ENCODE data around the gene MT1HL1.

MT1HL1 gene

DNA sequence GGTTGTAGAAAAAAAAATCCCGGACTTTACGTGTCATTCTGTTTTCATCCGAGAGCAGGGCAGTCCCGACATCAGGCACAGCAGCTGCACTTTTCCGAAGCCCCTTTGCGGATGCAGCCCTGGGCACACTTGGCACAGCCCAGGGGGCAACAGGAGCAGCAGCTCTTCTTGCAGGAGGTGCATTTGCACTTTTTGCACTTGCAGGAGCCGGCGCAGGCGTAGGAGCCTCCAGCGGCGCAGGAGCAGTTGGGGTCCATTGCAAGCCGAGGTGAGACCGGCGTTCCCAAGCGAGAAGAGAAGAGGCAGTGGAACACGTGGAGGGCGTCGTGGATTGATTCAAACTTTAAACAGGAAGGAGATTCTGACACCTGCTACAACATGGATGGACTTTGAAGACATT lies at the start of gene MT1HL1:
MT1HL1 (minus strand) TSS at position 326 of the 400 bp plus-strand sequence; CDS start at position 257, 69 bp downstream.
- DNase-seq: no peak

DNA sequence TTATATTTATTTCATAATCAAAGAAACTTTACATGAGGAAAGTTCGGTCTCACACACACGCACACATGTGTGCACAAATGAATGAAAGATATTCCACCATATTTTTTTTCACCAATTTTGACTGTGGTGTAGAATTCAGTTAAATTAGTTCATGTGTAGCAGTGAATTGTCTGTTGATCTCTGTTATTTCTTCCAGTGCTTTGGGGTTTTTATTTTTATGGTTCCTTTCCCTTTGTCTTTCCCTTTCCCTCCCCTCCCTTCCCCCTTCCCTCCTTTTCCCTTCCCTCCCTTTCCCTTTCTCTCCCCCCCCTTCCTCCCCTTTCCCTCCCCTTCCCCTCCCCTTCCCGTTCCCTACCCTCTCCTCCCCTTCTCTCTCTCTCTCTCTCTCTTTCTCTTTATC lies 46.7 kb upstream of the MT1HL1 start:
- no peak for DNase-seq

DNA sequence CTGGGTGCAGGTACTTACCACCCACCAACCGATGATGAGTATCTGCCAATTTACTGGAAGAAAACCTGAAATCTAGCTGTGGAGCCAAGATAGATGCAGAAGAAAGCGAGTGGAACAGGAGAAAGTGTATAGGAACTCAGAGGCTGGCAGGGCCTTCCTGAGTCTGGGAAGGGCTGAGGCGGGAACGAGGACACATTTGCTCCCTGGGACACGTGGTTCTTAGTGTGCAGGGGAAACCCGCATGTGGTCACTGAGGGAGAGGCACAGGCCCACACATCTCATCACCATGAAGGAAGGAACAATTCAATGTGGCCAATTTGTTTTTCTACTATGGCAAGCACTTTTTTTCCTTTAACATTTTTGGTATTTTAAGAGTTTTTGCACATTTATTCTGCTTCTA lies 45.9 kb upstream of the MT1HL1 start:
- no peak for DNase-seq

DNA sequence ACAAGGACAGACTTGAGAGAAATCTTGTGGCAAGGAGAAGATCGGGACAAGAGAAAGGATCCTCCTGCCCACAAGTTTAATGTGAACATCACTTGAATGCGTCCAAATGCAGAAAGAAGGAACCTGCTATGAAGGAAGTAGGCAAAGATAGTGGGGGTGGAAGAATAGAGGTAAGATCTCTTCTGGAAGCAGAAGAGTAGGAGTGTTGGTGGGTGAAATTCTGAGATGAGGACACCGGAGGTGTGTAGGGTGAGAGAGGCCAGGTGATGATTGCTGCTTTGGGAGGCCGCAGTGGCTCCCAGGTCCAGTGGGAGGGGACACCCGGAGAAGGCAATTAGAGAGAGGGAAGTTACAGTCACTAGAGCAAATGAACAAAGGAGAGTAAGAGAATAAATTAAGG lies 44.6 kb upstream of the MT1HL1 start:
- DNase-seq: no peak

DNA sequence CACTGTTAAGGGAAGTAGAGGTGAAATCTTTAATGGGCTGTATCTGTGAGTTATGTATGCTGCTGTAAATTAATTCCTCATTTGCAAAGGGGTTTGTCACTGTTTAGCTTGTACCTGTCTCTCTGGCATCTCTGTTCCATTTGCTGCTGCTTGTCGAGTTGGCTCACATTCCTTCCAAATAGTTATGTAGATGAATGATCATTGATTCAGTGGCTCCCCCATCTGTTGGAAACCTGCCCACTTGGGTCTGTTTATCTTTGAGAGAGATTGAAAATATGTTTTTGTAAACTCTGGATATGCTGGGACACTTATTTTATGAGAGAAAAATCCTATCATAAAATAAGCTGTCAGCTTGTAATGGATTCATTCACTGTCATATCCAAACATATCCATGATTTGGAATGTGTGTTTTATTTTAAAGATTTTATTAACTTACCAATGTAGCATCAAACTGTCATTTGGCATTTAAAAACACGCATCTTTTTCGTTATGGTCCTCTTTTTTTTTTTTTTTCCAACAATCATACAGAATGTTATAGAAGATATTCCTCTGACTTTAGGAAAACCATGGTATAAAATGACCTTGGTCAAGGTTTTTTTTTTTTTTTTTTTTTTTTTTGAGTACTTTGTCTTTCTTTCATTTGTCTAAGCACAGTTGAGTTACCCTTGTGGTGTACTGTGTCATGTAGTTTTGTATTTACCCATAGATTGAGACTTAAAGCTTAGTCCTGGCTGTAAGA lies 41.2 kb upstream of the MT1HL1 start:
- DNase-seq: no peak

DNA sequence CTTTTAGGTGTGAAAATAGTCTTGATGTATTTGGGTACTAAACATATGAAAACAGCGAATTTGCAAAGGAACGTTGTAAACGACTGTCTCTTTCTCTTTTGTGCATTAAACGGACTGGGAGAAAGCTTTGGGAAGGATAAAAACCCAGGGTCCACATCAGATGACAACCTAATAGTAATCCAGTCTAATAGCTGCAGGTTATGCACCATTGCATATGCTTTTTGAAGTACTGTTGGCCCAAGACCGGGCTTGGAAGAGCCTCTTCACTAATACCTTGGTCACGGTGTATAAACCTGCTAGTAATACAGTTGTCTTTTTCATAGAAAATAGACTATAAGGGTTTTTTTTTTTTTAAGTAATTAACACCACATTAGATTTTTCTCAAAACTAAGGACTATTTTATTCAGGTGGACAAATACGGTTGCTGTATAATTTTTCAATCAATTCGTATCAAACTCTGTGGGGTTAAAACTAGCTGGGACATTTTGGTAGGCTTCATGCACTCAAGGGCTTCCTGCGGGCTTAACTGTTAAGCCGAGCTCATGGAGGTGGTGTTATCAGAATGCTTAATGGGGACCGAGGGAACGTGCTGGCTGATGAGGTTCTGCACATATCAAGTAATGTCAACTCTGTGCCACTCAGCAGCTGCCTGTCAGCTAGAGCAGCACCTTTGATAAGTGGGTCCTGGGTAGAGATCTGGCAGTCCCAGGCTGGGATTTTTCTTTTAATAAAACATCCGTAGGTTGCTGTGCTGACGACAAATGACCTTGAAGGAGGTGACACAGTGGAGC lies 39.8 kb upstream of the MT1HL1 start:
- DNase-seq: no peak

DNA sequence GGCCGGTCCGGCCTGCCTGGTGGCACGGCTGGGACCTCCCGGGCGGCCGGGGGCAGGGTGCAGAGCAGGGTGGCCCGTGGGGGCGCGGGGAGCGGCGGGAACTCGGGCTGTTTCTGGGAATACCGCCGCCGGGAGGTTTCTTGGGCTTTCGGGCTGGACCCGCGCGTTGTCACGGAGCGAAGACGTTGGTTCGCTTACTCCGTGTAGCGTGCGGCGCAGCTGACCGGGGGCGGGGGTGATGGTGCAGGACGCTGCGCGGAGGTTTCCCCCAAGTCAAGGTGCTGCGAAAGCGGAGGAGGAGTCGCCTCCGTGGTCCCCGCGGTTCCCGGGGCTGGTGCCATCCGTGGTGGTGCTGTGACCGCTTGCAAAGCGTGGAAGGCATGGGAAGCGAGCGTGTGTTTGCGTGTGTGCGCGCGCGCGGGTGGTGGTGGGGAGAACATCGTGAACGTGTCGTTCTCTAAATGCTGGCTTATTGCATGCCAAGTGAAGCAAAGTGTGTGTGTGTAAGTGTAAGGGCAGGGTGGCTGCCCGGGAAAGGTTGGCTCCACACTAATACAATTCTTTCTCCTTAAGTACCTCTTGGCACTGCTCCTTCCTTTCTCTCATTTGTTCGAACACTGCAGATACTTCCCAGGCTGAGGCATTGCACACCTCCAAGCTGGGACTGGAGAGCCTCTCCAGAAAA lies 38.8 kb upstream of the MT1HL1 start:
- DNase-seq: no peak

DNA sequence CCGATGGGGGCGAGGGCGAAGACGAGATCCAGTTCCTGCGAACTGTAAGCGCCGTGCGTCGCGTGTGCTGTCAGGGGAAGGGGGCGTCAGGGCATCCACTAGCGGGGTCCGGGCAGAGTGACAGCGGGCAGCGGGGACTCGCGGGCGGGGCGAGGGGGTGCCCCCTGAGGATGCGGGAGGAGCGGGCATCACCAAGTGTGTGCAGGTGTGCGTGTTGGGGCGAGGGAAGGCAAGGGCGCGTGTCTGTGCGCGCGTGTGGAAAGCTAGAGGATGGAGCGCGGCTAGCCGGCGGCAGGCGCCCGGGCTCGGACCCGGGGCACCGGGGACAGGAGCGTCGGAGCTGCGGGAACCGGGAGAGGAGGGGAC lies 38.3 kb upstream of the MT1HL1 start:
- no peak for DNase-seq

DNA sequence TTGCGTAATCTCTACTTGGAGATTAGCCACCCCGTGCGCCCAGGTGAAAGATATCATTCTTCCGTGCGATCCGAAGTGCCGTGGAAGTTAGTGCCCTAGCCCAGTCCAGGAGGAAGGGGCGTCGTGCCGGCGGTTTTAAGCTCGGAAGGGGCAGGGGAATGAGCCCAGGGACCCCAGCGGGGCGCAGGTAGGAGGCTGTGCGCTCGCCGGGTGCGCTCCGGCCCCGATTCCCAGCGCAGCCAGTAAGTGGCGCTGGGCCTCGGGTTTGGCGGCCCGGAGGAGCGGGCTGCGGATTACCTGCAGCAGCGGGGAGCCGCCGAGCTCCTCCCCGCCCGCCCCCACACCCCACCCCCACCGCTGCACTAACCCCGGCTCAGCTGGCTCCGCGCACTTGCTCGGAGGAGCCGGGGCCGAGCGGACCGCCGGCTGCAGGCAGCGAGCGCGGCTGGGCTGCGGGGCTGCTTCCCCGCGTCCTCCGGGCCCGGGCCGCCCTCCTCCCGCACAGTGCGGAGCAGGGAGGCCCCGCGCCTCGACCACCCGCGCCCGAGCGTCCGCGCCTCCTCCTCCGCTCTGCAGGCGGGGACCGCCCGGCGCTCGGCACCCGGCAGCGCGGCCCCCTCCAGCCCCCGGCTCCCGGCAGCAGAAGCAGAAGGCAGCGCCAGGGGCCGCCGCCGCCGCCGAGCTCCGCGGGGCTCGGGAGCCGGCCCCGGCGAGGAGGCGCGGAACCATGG lies 37.7 kb upstream of the MT1HL1 start, which contains the start of gene RYR2:
RYR2 (plus strand) TSS at position 390 of the 731 bp plus-strand sequence; CDS start at position 728, 338 bp downstream.
- DNase-seq: no peak

DNA sequence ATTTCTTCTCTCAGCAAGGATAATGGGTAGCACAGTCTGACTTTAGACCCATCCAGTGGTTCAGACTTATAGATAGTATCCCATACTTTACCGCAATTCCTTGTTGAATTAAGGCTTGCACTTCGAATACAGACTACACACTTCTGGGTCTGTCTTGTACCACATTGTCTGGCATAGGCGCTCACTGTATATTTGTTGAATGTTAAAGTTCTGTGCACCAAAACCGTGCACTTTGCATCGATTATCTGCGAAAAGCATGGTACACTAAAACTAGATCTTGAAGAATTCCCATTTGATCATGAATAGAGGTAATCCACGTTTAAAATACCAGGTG lies 37.2 kb upstream of the MT1HL1 start:
- DNase-seq: no peak

DNA sequence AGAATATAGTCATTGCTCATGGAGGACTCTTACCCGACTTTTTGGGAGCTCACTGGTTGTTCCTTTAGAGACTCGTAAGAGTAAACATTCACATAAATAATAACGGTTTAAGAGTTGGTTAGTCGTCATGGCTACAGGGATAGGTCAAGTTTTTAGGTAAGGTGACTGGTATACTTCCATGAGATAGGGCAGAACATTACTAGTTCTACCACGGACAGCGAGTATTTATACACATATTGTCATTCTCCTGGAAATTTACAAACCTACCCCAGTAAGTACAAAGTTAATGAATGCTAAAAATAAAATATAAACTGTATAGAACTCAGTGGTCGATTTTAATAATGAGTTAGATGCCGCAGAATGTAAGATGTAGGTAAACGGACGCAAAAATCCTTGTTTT lies 36.6 kb upstream of the MT1HL1 start:
- DNase-seq: no peak

DNA sequence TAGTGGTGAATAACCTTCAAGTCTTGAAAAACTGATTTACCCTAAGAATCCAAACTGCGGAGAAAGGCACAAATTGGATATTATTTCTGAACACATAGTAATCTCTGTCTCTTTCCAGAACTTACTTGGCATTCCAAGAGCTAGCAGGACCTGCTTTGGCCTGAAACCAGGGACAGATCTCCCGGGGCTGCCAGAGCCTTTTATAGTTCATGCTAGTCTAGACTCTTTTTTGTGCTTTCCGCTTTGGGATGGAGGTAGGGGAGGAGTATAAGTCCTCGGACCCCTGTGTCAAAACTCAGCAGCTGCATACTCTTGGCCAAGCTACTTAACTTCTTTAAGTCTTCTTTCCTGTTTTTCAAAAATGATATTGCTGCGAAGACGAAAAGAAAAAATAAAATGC lies 34.0 kb upstream of the MT1HL1 start:
- no peak for DNase-seq

DNA sequence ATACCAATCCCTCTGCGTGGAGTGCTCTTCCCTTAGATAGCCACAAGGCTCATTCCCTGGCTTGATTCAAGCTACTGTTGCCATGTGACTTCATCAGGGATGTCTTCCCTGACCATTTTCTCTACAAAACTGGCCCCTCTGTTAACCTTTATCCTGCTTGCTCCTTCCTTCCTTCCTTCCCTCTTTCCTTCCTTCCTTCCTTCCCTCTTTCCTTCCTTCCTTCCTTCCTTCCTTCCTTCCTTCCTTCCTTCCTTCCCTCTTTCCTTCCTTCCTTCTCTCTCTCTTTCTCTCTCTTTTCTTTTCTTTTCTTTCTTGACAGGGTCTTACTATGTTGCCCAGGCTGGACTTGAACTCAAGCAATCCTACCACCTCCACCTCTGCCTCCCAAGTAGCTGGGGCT lies 31.5 kb upstream of the MT1HL1 start:
- DNase-seq: no peak

DNA sequence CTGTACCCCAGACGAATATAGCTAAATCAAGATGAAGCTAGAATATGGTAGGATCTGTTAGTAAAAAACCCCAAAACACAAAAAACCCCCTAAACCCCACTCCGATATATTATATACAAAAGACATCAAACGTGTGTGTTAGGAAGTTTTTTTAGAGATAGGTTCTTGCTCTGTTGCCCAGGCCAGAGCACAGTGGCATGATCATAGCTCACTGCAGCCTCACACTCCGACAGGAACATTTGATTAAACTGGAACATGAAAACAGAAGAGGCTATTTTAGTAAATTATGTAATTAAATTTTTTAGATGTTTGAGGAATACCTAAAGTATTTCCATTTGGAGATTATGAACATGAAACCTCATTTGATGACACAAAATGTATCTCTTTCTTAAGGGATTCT lies 29.6 kb upstream of the MT1HL1 start:
- no peak for DNase-seq

DNA sequence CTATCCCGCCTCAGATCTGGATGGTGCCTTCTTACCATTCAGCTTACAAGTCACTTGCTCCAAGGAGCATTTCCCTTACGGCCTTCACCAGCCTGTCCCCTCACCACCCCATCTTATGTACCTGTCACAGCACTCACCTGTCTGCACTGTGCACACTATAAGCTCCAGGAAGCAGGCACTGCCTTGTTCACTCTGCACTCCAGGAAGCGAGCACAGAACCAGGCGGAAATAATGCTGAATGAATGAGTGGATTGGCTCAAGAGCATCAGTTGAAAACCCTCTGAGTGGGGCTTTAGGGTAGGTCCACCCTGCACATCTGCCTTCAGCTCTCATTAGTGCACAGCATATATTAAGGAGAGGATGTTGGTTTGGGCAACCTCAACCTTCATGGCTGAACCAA lies 28.8 kb upstream of the MT1HL1 start:
- DNase-seq: no peak

DNA sequence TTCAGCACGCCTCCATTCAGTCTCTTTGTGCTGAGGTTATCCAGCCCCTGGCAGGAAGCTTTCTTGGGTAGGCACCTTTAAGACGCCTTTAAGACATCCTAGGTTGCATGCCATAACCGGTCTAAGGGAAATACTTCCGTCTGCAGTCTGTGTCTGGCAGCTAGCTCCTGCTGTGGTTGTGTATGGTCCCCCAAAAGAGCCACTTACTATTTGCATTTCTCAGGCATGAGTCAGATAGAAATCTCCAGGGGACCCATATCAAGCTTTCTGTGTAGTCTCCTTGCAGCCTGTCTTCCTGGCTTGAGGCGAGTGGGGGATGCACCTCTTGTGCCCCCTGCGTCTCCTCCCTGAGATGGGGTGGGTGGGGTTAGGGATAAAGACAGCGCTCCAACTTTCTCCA lies 27.8 kb upstream of the MT1HL1 start:
- no peak for DNase-seq

DNA sequence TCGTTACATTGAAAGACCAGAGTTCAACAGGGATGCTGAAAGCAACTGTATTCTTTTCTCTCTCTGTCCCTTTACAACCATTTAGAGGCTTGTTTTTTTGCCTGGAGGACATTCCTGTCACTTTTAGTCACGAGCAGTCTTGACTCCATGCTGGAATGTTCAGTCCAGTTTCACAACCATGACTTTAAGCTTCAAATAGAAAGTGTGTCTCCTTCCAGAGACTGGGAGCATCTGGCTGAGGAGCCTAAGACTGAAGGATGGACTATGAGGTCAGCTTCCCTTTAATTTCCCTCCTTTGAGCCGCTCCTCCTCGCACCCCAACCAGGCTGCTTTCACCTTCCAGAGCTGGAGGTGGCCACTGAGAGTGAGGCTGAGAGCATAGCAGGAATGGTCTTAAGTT lies 27.2 kb upstream of the MT1HL1 start:
- no peak for DNase-seq

DNA sequence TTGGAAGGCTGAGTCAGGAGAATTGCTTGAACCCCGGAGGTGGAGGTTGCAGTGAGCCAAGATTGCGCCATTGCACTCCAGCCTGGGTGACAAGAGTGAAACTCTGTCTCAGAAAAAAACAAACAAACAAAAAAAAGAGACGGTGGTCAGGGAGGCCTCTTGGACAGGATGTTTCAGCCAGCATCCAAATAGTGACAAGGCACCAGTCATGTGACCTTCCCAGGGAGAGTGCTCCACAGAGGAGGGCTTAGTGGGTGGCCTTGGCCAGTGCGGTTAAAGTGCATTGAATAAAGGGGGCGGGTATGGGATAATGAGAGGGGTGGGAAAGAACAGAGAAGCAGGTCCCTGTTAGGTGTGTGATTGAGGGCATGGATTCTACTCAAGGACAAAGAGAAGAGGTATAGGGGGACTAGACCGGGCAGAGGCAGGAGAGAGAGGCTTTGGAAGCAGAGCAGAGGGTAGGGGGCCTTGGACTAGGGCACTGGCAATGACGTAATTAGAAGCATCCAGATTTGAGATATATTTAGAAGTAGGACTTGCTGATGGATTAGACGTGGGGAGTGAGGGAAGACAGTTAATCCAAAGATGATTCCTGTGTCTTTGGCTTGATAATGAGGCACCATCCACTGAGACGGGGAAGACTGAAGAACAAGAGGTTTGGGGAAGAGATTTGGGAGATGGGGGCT lies 25.8 kb upstream of the MT1HL1 start:
- no peak for DNase-seq

DNA sequence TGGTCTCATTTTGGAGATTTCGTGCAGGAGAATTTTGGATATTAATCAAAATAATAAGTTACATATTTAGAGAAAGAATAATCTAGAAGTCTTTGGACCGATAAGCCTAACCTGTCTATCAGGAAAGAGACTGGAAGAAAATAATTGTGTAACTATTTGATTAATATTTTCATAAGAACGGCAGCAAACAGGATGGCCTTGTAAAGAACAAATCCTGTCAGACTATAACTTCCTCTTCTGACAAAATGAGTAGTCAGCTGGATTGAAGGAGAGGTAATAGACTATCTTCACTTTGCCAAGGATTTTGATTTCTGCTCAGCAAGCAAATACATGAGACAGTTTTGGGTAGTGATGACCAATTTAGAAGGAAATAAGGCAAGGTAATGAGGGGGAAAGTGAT lies 25.0 kb upstream of the MT1HL1 start:
- DNase-seq: no peak

DNA sequence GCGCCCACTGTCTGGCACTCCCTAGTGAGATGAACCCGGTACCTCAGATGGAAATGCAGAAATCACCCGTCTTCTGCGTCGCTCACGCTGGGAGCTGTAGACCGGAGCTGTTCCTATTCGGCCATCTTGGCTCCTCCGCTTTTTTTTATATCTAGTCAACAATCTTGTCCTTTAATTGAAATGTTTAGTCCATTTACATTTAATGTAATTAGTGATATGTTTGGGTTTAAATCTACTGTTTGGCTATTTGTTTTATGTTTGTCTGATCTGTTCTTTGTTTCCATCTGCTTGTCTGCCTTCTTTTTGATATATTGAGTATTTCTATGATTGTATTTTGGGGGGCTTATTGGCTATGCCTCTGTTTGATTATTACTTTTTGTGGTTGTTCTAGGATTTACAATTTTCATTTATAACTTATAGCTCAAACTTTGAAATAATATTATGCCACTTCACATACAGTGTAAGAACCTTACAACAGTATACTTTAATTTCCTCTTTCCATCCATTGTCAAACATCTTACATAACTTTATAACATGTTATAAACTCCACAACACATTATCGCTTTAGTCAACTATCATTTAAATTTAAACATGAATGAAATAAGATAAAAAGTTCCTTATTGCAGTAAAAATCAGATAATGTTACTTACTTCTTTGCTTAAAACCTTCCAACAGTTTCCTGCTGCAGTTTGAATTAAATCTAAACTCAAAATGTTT lies 21.3 kb upstream of the MT1HL1 start:
- DNase-seq: no peak

DNA sequence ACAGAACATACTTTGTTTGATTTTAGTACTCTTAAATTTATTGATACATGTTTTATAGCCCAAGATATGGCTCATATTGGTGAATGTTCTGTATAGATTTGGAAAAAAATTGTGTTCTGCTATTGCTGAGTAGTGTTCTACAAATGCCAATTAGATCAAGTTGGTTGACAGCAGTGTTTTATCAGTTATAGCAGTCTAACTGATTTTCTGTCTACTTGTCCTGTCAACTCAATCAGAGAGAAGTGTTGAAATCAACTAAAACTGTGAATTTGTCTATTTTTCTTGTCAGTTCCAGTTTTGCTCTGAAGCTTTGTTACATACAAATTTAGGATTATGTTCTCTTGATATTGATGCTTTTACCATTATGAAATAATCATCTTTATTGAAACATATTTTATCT lies 14.7 kb upstream of the MT1HL1 start:
- DNase-seq: no peak

DNA sequence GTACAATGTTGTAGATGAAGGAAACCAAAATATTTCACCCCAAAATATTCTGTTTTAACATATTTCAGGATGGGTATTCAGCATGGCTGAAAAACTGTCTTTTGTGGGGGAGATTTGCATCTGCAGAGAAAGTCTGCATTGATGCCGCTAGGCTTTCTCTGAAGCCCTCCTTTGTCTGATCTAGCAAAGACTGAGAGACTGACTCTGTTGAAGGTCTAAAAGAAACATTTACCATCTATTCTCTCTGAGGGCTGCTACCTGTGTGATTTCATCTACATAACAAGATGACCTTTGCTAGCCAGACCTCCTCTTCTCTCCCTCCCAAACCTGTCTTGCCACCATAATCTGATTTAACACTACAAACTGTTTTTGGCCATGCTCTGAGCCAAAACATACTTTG lies 12.4 kb upstream of the MT1HL1 start:
- no peak for DNase-seq
